Stimulated activated CD8-positive, alpha-beta memory T cell treated with anti-CD3 and anti-CD28 coated beads, Interleukin-7, amount 100 ng/mL, for 24 hours (primary cell): ENCODE results near the gene STS.

Experiments used
- DNase-seq: peaks from one replicate; pipeline ENCODE4 v3.0.0-alpha.2; 2020; ENCODE audit warnings: low read depth

The STS gene, protein sequence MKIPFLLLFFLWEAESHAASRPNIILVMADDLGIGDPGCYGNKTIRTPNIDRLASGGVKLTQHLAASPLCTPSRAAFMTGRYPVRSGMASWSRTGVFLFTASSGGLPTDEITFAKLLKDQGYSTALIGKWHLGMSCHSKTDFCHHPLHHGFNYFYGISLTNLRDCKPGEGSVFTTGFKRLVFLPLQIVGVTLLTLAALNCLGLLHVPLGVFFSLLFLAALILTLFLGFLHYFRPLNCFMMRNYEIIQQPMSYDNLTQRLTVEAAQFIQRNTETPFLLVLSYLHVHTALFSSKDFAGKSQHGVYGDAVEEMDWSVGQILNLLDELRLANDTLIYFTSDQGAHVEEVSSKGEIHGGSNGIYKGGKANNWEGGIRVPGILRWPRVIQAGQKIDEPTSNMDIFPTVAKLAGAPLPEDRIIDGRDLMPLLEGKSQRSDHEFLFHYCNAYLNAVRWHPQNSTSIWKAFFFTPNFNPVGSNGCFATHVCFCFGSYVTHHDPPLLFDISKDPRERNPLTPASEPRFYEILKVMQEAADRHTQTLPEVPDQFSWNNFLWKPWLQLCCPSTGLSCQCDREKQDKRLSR

DNA sequence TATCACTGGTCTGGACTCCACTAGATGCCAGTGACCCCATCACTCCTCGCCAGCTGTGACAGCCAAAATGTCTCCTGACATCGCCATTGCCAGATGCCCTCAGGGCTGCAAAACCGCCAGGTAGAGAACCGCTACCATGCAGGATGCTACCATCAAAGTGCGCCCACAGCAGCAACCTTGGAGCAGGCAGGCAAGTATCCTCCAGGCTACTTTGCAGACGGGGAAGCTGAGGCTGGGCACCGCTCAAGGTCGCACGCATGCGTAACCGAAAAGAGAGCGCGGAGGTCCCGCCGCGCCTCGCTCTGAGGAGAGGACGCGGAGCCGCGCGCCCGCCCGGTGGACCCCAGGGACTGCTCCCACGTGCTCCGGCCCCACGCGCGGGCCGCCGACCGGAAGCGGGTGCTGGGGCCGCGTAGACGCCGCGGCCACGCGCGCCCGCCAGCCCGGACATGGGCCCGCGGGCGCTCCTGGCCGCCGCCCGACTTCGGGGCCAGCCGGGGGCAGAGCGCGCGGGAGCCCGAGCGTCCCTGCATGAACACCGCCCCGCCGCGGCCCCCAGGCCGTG is at the start of gene STS:
Gene STS, plus strand, starts transcription at position 300 of the 565 bp plus-strand sequence. CDS start 105,488 bp downstream, outside the sequence.
- peak; percentile 4 for DNase-seq

DNA sequence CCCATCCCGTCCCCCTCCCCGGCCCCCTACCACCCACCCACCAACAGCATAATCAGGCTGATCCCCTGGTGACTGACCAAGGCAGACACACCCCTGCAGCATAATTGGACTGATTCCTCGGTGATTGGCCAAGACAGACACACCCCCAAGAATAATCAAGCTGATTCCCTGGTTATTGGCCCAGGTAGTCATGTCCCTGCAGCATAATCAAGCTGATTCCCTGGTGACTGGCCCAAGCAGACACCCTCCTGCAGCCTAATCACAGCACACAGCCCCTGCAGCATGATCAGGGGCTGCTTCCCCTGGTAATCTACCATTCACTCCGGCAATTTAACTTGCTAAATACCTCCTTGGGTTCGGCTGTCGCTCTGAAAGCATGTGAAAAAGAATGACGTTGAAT is 47.5 kb upstream of the STS start:
- DNase-seq: no peak

DNA sequence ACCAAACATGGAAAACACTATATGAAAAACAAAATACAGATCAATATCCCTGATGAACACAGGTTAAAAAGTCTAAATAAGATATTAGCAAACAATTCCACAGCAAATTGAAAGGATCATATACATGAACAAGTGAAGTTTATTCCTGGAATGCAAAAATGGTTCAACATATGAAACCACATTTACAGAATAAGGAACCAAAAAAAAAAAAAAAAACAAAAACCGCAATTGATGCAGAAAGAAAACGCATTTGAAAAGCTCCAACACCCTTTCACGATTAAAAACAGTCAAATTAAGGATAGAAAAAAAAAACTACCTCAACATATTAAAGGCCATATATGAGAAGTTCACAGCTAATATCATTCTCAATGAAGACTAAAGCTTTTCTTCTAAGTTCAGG is 45.4 kb upstream of the STS start:
- no peak for DNase-seq

DNA sequence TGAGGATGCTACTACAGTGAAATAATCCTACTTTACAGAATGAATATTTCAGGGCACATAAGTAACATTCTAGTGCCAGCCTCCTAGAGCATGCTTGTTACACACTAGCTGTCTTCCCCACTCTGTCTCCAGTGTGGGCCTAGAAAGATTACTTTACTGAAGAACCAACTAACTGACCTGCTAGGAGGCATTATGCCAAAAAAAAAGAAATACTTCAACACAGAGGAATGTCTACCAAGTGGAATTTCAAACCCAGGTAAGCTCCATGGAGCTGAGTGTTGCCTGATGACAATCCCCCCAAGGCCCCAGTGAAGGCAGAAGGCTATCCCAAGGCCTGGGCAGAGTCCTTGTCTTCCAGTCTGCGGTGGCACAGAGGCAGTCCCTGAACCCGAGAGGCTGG is 40.9 kb upstream of the STS start:
- no peak for DNase-seq

DNA sequence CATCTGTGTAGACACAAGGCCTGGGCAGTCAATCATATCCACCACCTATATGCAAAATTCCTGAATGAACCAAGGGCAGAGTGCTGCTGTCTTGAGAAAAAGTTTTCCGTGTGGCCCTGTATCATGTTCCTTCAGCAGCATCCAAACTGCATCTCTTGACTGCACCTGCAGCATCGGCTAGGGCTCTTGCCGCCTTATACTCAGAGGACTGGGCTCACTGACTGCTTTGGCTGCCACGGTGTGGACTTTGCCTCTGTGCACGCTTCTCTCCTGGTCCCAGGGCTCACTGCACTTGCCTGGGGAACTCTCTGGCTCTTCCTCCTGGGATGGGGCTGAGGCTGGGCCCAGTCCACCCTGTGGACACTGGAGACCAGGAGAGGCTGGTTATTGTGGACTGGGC is 39.5 kb upstream of the STS start:
- DNase-seq: no peak

DNA sequence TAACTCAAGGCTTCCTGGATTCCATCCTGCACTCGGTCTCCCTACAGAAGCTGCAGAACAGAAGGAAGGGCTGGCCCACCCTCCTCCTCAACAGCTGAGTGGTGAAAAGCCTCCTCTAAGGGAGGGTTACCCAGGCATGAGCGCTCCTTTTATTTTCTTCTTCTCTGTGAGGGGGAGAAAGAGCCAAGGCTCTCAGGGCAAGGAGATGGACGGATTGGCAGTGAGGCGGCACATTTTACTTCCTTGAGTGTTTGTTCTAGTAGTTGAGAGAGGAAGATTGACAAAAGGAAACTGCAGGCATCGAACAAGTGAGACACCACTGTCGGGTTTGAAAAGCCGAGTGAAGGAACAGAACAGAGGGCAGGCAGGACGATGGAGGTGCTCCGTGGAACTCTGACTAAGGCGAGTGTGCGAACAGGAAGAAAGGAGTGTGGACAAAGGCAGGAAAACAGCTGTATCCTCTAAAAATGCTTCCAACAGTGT is 38.4 kb upstream of the STS start:
- DNase-seq: no peak

DNA sequence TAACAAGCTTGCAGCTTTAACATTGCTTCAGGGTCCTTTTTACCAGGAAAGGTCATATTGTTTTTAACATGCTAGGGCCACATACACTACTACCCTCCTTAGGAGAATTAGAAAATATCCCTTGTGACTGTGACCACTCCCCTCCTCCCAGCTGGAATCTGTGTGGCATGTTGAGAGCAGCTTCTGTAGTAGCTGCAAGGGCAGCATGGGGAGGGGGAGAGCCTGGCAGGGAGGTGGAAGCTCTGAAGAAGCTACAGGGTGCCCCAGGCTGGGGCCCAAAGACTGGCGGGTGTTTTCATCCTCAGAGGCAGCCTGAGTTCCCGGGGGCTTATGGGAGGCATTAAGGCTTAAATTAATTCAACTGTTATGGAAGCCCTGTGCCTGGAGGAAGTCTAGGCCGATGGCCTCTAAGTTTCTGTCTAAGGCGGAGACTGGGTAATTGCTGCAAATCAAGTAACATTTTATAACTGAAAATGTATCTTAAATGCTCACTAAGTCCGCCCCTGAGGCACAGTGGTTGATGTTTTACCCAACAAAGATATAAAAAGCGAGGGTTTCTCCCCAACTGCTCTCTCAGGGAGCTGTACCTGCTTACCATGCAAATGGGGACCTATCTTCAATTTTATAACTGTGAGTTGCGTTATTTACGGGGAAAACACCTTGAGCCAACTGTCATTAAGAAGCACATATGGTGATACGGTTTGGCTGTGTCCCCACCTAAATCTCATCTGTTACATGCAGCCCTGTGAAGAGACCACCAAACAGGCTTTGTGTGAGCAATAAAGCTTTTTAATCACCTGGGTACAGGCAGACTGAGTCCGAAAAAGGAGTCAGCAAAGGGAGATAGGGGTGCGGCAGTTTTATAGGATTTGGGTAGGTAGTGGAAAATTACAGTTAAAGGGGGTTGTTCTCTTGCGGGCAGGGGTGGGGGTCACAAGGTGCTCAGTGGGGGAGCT is 37.4 kb upstream of the STS start:
- DNase-seq: no peak

DNA sequence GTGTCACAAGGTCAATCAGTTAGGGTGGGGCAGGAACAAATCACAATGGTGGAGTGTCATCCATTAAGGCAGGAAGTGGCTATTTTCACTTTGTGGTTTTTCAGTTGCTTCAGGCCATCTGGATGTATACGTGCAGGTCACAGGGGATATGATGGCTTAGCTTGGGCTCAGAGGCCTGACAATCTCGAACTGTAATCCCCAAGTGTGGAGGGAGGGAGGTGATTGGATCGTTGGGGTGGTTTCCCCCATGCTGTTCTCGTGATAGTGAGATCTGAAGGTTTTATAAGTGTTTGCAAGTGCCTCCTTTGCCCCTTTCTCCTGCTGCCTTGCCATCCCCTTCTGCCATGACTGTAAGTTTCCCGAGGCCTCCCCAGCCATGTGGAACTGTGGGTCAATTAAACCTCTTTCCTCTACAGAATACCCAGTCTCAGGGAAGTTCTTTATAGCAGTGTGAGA is 36.7 kb upstream of the STS start:
- no peak for DNase-seq

DNA sequence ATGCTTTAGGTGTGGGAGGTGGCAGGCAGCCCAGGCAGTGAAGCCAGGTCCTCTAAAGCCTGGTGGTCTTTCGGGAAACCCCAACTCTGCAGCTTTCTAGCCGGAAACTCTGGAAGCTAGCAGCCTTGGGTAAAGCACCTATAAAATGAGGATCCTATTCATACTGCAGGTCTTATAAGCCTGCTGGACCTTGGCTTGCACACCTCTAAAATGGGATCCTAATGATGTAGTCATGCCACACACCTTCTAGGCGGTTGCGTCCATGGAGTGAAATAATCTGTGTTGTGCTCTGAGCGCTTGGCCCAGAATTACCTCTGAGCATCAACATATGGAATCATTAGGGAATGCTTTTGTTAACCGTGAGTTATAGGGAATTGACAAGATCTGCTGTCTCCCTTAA is 36.0 kb upstream of the STS start:
- no peak for DNase-seq

DNA sequence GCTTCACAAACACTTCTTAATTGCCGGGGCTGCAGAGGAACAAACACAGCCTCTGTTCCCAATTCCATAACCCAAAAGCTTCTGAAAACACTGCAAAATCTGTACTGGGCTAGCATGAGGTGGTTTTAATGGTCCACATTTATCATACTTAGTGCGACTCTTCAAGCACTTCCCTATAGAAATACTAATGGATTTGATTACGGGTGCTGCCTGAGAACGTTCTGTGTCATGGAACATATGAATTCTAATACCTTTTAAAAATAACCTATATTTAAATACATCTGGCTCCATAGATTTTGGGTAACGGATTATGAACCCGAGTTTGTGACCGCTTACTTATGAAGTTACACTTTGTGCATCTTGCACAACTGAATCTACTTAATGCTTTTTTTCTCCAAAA is 35.4 kb upstream of the STS start:
- DNase-seq: no peak

DNA sequence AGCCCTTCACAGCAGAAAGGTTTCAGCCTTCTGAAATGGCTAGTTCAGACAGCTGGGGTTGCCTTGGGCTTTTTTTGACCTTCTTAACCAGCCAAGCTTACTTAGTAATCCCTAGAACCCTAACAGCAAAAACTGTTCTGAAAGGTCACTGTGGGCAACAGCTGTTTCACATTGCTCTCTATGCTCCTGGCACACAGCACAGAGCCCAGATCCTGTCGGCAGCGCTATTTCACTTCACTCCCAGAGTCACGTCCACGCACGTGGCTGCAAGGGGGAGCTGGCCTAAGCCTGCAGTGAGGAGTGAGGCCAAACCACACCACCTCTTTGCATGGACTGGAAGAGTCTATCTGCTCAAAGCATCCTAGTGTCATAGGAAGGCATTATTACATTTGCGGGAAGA is 32.0 kb upstream of the STS start:
- DNase-seq: no peak

DNA sequence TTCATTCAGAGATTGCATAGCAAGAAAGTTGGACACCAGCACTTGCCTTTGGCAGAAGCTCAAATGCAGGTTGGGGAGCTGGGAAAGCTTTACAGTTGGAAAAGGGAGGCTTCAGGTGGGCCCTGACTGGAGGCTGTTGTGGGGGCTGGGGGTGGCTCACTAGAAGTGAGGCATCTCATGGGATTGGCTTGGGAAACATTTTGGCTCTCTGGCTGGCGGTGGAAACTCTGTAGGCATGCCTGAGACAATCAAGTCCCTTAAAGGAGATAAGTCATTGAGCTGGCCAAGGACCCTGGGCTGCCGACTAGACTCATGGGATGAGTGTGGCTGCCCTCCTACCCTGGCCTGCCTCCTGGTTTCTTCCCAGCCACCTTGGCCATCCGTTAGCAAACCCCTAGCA is 31.4 kb upstream of the STS start:
- DNase-seq: no peak

DNA sequence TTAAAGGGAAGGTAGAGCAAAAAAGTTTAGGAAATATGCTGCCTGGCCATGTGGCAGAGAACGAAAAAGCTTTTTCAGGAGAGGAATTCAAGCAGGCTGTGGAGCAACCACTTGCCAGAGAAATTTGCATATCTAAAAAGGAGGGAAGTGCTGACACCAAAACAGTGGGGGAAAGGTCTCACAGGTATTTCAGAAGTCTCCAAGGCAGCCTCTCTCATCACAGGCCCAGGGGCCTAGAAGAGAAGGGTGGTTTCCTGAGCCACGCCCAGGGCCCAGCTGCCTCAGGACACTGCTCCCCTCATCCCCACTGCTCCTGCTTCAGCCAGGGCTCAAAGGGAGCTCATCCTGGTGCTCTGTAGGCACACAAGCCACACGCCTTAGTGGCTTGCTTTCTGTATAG is 29.9 kb upstream of the STS start:
- no peak for DNase-seq

DNA sequence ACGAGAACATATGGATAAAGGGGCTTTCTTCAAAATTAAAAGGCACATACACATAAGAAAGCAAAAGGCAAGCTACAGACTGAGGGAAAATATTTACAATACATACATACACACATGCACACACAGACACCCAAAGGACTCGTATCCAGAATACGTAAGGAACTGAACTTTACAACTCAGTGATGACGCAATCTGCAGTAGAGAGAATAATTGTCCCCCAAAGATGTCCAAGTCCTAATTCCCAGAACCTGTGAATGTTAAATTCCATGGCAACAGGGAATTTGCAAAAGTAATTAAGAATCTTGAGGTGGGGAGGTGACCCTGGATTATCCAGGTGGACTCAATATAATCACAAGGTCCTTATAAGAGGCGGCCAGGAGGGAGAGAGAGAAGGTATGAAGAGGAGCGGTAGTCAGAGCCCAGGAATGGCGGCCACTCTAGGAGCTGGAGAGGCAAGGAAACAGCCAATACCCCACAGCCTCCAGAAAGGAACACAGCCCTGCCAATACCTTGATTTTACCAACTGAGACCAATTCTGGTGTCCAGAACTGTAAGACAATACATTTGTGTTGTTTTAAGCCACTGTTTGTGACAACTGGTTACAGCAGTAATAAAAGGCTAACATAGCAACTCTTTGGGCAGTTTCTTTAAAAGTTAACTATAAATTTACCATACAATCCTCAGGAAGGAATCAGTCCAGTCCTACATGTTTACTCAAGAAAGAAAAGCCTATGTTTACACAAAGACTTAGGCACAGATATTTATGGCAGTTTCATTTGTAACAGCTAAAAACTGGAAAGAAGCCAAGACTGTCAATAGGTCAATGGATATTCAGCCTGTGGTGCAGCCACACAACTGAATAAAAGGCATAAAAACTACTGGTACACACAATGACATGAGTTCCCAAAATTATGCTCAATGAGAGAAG is 27.3 kb upstream of the STS start:
- no peak for DNase-seq

DNA sequence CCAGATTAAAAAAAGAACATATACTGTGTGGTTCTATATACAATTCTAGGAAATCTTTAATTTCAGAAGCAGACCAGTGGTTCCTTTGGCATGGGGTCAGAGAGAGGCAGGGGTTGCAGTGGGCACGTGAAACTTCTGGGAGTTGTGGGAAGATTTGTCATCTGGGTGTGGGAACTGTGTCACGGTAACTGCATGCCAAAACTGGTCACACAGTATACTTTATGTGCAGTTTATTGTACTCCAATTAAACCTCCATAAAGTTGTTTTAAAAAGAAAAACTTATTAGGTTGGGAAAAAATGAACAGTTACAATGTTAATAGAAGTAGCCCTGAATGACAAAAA is 26.7 kb upstream of the STS start:
- no peak for DNase-seq

DNA sequence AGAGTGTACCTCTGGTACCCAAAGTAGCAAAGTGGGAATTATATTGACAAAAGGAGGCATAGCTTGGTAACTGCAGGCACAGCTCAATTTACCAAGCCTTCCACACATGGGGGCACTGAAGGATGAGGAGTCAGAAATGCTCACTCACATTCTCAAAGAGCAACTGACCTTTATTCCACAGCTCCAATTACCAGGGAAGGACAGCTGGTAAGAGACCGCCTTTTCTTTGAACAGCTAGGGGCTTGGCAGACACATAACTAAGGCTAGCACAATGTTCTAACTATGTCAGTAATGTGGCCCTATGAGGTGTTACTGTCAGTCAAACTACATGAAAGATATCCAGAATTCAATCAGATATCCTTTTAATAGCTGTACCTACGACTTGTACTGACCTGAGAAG is 20.5 kb upstream of the STS start:
- no peak for DNase-seq

DNA sequence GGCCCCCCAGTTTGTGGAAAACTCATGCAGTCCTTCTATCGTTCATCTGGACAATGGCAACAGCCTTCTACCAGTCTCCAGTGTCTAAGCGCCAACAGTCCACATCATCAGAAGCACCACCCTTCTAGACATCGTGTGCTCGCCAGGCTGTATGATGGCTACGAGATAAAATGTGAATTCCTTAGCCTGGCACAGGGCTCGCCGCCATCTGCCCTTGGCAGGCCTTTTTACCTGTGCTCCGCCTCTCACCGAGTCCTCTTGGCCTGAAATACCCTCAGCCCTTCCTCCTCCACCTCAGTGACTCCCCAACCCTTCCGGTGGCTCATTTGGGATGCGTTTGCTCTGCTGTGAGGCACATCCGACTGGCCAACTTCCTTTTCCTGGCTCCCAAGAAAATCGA is 15.9 kb upstream of the STS start:
- DNase-seq: no peak

DNA sequence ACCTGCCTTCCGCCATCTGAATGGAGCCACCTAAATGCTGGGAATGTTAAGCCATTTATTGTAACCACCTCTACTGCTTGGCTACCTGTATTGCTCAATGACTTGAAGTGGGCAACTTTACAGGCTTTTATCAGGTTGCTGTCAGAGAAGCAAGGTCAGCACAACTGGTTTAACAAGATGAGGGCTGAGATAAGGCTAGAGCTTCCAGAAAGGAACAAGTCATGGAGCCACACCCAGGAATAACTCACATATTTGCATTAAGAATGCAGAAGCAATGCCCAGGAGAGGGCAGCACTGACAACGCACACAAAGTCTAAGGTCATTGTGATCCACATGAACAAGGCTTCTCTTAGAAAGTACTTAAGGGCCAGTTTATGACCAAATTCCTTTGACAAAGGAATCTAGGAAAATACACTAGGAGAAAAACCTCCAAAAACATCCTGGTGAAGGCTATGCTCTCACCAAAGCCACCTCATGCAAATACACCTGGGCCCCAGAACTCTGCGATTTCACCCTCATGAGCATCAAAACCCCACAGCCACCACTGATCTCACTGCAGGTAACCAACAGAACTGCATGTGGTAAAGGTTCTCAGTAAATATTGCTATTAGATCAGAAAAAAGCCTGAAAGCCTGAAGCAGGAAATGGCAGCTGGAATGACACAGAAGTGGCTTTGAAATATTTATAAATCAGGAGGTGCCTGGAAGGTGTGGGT is 15.0 kb upstream of the STS start:
- DNase-seq: no peak

DNA sequence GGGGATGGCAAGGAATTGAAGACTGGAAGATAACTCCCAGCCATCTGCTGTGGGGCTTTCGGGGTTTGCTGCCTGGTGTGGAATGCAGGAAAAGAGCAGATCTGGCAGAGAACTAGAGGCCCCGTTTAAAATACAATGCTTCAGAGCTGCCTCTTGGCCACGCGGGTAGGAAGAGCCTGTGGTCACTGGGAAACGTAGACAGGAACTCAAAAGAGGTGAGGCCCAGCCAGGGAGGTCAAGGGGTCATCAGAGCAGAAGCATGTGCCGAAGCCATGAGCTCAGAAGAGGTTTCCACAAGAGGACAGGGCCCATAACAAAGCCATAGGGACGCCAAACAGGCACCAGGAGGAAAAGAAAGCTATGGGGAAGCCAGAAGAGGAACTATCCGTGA is 14.5 kb upstream of the STS start:
- DNase-seq: no peak

DNA sequence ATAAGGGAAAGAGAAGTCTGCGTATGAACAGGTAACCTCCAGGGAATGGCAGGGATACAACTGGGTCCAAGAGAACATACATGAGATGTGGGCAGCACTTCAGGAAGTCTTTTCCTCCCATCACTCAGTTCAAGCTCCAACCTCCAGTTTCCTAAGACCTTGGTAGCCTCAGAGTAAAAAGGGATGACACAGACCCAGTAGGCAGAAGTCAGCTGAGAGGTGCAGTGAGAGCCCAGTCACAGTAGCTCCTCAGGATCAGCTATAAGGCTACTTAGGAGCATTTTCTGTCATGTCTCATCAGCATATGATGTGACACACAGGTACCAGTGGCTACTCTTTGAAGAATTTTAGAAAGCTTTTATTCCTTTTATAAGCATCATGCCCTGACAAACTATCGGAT is 12.5 kb upstream of the STS start:
- no peak for DNase-seq
